Keratinocyte (primary cell): ENCODE data around the gene HS1BP3. TPM values are rescaled to one million over a fixed set of nuclear protein-coding genes. Genes with fewer than 3 reads are reported as not detected.

Experiments
- DNase-seq: peaks from one replicate; pipeline ENCODE4 v3.0.0-alpha.2; 2011; ENCODE audit warnings: low read depth, missing footprints, low spot score
- FAIRE-seq: peaks from 2 replicates; lab custom pipeline; 2011; peaks lifted over from hg19 to GRCh38; lab: Jason Lieb, UNC
- H2AFZ ChIP-seq: 2 replicates; pipeline ENCODE4 v1.6.0; 2012; ENCODE audit warnings: low read length, control low read depth, inconsistent platforms; ENCODE audit not compliant: control insufficient read depth
- H3K27ac ChIP-seq: 2 replicates; pipeline ENCODE4 v1.5.1; 2011; ENCODE audit warnings: low read length; ENCODE audit not compliant: control insufficient read depth, insufficient read depth
- H3K27me3 ChIP-seq: 3 replicates; pipeline ENCODE4 v1.6.0; 2011; ENCODE audit warnings: low read length; ENCODE audit not compliant: control insufficient read depth, insufficient read depth; ENCODE audit errors: extremely low read depth
- H3K36me3 ChIP-seq, 2 experiments: 2 replicates in 1 of 2; 3 replicates in 1 of 2; pipeline ENCODE4 v1.5.1; 2011; ENCODE audit warnings: low read length in 2 of 2, mild to moderate bottlenecking in 1 of 2; ENCODE audit not compliant: control insufficient read depth in 2 of 2, insufficient read depth in 2 of 2; ENCODE audit errors: extremely low read depth in 1 of 2
- H3K4me1 ChIP-seq: 3 replicates; pipeline ENCODE4 v1.5.1; 2011; ENCODE audit warnings: low read length; ENCODE audit not compliant: control insufficient read depth, insufficient read depth; ENCODE audit errors: extremely low read depth
- H3K4me2 ChIP-seq: 3 replicates; pipeline ENCODE4 v1.6.0; 2011; ENCODE audit warnings: low read depth, low read length; ENCODE audit not compliant: control insufficient read depth, insufficient read depth; ENCODE audit errors: extremely low read depth
- H3K4me3 ChIP-seq, 3 experiments: fragments of 200-600 bp in 1 of 3; sonication (generic) in 1 of 3; 2 replicates in 2 of 3; 3 replicates in 1 of 3; pipeline ENCODE4 v1.5.1; 2011 to 2016; ENCODE audit warnings: low read length in 3 of 3, mild to moderate bottlenecking in 3 of 3, control low read depth in 2 of 3, inconsistent platforms in 1 of 3, low read depth in 1 of 3, mixed read lengths in 1 of 3, mixed run types in 1 of 3, moderate library complexity in 1 of 3; ENCODE audit not compliant: control insufficient read depth in 2 of 3, insufficient read depth in 2 of 3; ENCODE audit errors: extremely low read depth in 1 of 3
- H3K79me2 ChIP-seq: 2 replicates; pipeline ENCODE4 v1.6.0; 2012; ENCODE audit warnings: low read length; ENCODE audit not compliant: control insufficient read depth, insufficient read depth
- H3K9ac ChIP-seq: 3 replicates; pipeline ENCODE4 v1.6.0; 2011; ENCODE audit warnings: low read length; ENCODE audit not compliant: control insufficient read depth, insufficient read depth; ENCODE audit errors: extremely low read depth
- H3K9me1 ChIP-seq: 3 replicates; pipeline ENCODE4 v1.6.0; 2011; ENCODE audit warnings: low read length; ENCODE audit not compliant: control insufficient read depth, insufficient read depth; ENCODE audit errors: extremely low read depth
- H3K9me3 ChIP-seq: 2 replicates; pipeline ENCODE4 v1.5.1; 2012; ENCODE audit warnings: low read depth, low read length; ENCODE audit not compliant: control insufficient read depth
- H4K20me1 ChIP-seq: 3 replicates; pipeline ENCODE4 v1.6.0; 2011; ENCODE audit warnings: low read length; ENCODE audit not compliant: control insufficient read depth, insufficient read depth; ENCODE audit errors: extremely low read depth
- CTCF ChIP-seq, 3 experiments: IDR thresholded peaks in 1 of 3; conservative IDR thresholded peaks in 1 of 3; optimal IDR thresholded peaks in 1 of 3; 2 replicates in 2 of 3; 3 replicates in 1 of 3; pipeline versions ENCODE3 to v1.5.1; 2011; ENCODE audit warnings: low read length in 3 of 3, mild to moderate bottlenecking in 3 of 3, moderate library complexity in 2 of 3, control low read depth in 1 of 3, inconsistent platforms in 1 of 3; ENCODE audit not compliant: insufficient read depth in 2 of 3; ENCODE audit errors: extremely low read depth in 1 of 3
- EZH2 ChIP-seq: IDR thresholded peaks from one replicate; pipeline ENCODE4 v1.6.1; 2012; ENCODE audit warnings: inconsistent platforms, mild to moderate bottlenecking, low read length, moderate library complexity
- dilution Hi-C: fragments of 300-500 bp; cut with MboI; formaldehyde crosslinking; loops from one replicate; pipeline ENCODE4 v1.7.0; 2020; ENCODE audit warnings: low sequenced_read_pairs; ENCODE audit not compliant: extremely low pct_ligation_motif_present
- polyA plus RNA-seq, 5 experiments: library from polyadenylated mRNA; depleted of rRNA in 3 of 5; stranded (reverse) in 3 of 5; stranded (forward) in 1 of 5; unstranded in 1 of 5; fragments of >200 nt; gene quantifications; 1 replicate in 1 of 5; 2 replicates in 3 of 5; 3 replicates in 1 of 5; pipeline versions ENCODE4 v1.2.1 to v1.2.3, GENCODE V29; 2011 to 2012; ENCODE audit warnings: missing spikeins in 2 of 5, low read depth in 1 of 5, low replicate concordance in 1 of 5

Gene HS1BP3
- polyA plus RNA-seq, 1 donor (not counting 4 experiments of a cell fraction or from before 2014, with no cell fraction given): 18.5 TPM

- Histone ChIP-seq H3K4me2 (no peak overlapping the region), H3K9me1 (peaks cover 2% of the 10 kb centered on the region), H3K27ac (no peak overlapping the region), H3K36me3 (no peaks in the 10 kb centered on the region), H3K4me3 (no peak overlapping the region), H4K20me1 (no peaks in the 10 kb centered on the region), H3K27me3 (no peaks in the 10 kb centered on the region), H2AFZ (no peak overlapping the region), H3K79me2 (no peaks in the 10 kb centered on the region), H3K4me1 (peaks cover 33% of the 10 kb centered on the region), H3K9ac (no peak overlapping the region), H3K9me3 (no peaks in the 10 kb centered on the region)
- no peak for FAIRE-seq
- DNase-seq: no peak
- TF ChIP-seq CTCF (optimal IDR thresholded peaks at IDR 0.05 in 1 of 3, IDR thresholded peaks at IDR 0.05 in 1 of 3, conservative IDR thresholded peaks at IDR 0.05 in 1 of 3; ENCODE audit: extremely low read depth in 1 of 3, insufficient read depth in 2 of 3, low read length in 3 of 3) (no peak), EZH2 (no peak)
- dilution Hi-C loops: no loop called here
These were observed 54.5 kb downstream of the HS1BP3 start for GRCh38 chr2:20596193-20596972.

- dilution Hi-C loops: no loop called here
- no peak overlapping the region for H3K9ac ChIP-seq
- DNase-seq (no peak), FAIRE-seq (no peak)
- H3K27ac ChIP-seq: no peak overlapping the region
- H3K4me2 ChIP-seq: no peak overlapping the region
- no peaks in the 10 kb centered on the region for H3K79me2 ChIP-seq
- H3K9me3 ChIP-seq: no peaks in the 10 kb centered on the region
- no peaks in the 10 kb centered on the region for H3K27me3 ChIP-seq
- no peaks in the 10 kb centered on the region for H3K36me3 ChIP-seq
- no peak overlapping the region for H2AFZ ChIP-seq
- peaks cover 38% of the 10 kb centered on the region for H3K4me1 ChIP-seq
- TF ChIP-seq CTCF (optimal IDR thresholded peaks at IDR 0.05 in 1 of 3, IDR thresholded peaks at IDR 0.05 in 1 of 3, conservative IDR thresholded peaks at IDR 0.05 in 1 of 3; ENCODE audit: extremely low read depth in 1 of 3, insufficient read depth in 2 of 3, low read length in 3 of 3): no peak
- no peak for TF ChIP-seq EZH2
- no peaks in the 10 kb centered on the region for H4K20me1 ChIP-seq
- H3K4me3 ChIP-seq: no peak overlapping the region
- peaks cover 2% of the 10 kb centered on the region for H3K9me1 ChIP-seq
These were observed 55.3 kb downstream of the HS1BP3 start for GRCh38 chr2:20595439-20596192.
